Fibroblast of skin of right biceps (primary cell): ENCODE measurements around the gene LCE3D.
"Not testable (repeated sequence)": the region's sequence is repeated elsewhere in the genome, so short reads cannot be mapped to it uniquely, and the experiment has no call there.

Experiments used
- DNase-seq: peaks from one replicate; pipeline ENCODE4 v3.0.0-alpha.2; 2013

The LCE3D gene, protein sequence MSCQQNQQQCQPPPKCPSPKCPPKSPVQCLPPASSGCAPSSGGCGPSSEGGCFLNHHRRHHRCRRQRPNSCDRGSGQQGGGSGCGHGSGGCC

DNA sequence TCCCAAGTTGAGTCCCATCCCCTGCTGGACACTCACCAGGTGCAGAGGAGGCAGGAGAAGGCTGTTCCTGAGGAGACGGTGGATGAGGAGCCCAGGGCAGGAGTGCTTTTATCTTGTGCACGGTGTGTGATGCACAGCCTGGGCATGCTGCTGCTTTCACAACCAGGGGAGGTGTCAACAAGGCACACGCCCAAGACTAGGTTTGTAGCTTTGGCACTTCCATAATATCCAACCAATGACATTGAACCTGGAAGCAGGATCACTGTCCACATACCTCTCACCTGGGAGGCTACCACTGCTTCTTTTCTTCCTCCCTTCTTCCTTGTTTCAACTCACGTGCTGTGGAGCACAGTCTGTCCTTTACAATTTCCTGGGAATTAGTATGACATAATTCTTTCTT is at the start of gene LCE3D:
Gene LCE3D, minus strand, starts transcription at position 84 of the 400 bp plus-strand sequence. CDS start 580 bp downstream, outside the sequence.
- no peak for DNase-seq

DNA sequence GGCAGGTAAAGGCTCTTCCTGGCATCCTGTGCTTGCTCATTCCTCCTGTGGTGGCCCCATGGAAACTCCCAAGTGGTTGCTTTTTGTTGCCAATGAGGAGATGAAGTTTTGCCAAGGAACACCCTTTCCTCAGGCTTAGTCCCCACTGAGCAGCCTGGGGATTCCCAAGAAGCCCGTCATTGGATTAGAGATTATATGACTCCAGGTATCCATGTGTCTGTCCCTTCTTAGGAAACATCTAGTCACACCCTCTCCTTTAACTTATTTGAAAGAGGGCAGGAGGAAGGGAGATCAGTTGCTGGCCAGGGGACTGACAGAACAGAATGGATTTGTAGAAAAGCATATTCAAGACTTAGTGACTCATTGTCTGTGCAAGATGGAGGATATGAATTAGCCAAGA is 46.4 kb upstream of the LCE3D start:
- DNase-seq: no peak

DNA sequence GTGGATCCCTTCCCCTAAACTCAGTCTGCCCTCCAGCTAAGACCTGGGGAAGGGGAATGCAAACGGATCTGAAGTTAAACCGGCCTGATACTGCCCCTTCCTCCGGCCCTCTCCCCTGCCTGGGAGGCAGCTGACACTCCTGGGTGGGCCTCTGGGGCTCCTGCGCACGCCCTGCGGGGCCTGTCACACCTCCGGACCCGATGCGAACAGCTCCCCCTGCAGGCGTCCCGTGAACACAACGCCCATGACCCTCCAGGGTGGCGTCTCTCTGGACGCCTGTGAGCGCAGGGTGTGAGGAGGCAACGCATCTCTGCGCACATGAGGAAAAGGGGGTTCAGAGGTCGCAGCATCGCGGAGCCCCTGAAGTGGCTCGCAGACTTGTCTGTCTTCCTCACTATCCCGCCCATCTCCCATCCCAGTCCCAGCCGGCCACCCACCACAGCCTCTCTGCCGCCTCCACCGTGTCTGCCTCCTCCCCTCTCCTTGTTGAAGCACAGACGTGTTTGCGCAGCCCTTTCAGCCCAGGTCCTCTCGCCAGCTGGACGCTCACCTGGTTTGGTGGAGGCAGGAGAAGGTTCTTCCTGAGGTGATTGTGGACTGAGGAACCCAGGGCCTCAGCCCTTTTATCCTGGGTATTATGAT is 43.0 kb upstream of the LCE3D start:
- no peak for DNase-seq

DNA sequence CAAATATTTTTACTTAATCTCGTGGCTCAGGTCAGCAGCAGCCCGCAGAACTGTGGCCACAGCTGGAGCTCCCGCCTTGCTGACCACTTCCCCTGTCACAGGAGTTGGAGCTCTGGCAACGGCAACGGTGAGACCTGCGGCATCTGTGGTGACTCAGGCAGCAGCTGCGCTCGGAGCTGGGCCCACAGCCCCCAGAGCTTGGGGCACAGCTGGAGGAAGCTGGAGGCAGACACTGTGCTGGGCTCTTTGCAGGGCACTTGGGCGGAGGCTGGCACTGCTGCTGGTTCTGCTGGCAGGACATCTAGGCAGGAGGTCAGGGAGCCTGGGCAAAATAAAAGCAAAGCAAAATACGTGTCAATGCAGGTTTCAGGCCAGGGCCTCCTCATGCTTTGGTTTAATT is 42.5 kb upstream of the LCE3D start, which contains the start of gene LCE3A:
Gene LCE3A, minus strand, starts transcription at position 301 of the 400 bp plus-strand sequence. Its CDS starts 0 bp downstream, at position 301.
- no peak for DNase-seq

DNA sequence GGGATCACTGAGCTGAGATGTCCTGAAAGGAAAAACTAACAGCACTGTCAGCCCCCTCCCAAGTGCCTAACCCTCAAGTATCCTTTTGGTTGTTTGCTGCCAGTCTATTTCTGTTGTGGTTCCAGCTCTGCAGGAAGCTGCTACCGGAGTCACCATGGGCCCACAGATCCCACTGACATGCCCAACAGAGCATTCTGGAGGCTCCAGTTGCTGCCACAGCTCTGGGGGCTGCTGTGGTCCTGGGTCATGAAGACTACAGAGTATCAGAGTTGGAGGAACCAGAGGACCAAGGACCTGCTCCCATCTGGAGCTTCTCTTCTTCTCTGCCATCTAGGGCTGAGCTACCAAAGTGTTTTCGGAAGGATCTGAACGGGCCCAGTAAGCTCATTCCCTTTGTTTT is 41.7 kb upstream of the LCE3D start:
- DNase-seq: no peak

DNA sequence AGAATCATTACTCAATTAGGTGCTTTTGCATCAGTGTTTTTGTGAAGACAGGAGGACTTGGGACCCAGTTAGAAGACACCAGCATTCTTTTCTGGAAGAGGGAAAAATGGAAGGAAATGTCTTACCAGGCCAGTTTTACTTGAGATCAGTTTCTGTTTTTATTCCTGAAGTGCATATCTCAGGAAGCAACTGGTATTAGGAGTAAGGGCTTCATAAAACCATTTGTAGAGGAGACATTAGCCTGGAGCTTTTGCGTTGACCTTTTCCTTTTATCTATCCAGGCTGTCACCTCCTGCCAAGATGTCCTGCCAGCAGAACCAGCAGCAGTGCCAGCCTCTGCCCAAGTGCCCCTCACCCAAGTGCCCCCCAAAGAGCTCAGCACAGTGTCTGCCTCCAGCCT is 33.2 kb upstream of the LCE3D start, which contains the start of gene LCE3B:
Gene LCE3B, plus strand, starts transcription at position 301 of the 400 bp plus-strand sequence. Its CDS starts 0 bp downstream, at position 301.
- no peak for DNase-seq

DNA sequence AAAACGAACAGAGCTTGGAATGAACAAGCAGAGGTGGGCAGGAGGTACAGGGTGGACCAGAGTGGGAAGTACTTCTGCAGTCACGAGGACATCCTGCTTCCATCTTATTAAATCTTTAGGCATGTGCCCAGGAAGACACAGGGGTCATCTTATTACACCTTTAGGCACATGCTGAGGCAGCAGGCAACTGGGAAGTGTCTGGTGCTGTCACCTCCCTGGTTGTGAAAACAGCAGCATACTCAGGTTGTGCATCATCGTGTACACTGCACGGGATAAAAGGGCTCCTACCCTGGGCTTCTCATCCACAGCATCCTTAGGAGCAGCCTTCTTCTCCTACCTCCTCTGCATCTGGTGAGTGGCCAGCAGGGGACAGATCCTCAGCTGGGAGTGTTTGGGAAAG is 19.6 kb upstream of the LCE3D start, which contains the start of gene LCE3C:
Gene LCE3C, plus strand, starts transcription at position 301 of the 400 bp plus-strand sequence. CDS start 498 bp downstream, outside the sequence.
- DNase-seq: no peak

DNA sequence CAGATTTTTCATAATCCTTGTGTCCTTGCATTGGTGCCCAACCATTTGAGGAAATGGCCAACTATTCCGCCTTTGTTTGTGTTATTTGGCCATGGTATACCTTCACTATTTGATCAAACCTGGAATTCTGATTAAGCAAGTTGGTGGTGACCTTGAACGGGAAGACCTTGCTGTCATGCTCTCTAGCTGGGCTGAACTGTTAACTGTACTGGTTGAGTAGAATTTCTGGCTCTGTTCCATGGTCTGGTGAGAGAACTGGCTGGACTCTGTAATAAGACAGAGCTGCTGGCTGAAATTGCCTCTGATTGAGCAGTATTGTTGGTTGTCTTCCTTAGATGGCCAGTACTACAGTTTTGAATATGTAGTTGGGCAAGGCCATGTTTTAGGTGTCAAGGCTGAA is 16.7 kb upstream of the LCE3D start:
- DNase-seq: no peak

DNA sequence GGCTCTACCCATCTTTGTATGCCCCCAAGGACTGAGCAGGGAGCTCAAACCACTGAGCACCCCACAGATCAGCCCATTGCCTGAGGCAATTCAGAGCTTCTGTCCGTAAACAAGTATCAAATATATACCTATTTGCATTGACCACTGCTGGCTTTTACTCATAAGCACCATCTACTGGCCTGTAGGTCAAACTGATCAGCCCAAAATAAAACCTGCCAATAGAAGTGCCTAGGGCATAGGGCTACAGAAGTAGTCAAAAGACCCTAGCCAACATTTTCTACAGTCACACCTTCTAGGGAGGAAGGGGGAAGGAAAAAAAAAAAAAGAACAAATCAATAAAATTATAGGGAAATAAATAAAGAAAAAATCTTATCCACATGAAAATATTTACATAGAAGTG is 5.3 kb upstream of the LCE3D start:
- DNase-seq: no peak

DNA sequence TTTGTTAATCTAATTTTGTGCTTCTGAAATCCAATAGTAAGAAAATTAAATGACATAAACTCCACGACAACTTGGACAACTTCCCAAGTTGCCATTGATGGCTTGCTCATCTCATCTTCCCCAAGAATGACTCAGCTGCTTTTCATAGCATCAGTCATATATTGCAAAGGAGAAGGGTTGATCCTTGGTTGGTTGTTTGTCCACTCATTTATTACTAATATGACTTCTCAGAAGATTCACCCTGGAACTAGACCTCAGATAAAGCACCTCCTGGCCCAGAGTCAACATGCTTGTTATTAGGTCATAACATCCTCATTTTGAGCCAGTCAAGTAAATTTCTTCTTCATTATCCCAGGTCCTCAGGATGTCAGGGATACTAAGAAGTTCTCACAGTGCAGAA is 2.3 kb upstream of the LCE3D start:
- no peak for DNase-seq

DNA sequence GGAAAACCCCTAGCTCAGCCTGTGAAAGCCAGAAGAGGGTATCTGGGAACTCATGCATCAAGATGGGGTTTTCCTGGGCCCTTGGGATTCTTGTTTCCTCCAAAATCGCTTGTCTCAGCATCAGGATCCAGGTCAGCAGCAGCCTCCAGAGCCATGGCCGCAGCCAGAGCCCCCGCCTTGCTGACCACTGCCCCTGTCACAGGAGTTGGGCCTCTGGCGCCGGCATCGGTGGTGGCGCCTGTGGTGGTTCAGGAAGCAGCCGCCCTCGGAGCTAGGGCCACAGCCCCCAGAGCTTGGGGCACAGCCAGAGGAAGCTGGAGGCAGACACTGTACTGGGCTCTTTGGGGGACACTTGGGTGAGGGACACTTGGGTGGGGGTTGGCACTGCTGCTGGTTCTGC is 790 bp downstream of the LCE3D start:
- not testable (repeated sequence) for DNase-seq

DNA sequence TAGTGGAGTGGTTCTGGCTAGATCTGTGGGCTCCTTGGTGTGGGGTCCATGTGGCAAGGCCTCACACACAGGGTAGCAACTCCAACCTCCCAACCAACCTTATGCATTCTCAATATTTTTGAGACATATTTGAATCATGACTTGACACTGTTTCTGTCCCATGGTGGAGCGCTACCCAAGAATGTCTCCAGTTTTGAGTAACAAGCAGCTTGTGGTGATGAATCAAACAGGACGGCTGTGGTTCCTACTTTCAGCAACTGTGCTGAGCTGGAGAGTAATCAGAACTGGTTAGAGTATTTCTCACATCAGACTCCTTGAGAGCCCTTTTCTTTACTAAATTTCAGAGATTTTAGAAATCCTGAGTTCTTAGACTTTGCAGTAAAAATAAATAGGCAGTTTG is 3.1 kb downstream of the LCE3D start:
- DNase-seq: no peak

DNA sequence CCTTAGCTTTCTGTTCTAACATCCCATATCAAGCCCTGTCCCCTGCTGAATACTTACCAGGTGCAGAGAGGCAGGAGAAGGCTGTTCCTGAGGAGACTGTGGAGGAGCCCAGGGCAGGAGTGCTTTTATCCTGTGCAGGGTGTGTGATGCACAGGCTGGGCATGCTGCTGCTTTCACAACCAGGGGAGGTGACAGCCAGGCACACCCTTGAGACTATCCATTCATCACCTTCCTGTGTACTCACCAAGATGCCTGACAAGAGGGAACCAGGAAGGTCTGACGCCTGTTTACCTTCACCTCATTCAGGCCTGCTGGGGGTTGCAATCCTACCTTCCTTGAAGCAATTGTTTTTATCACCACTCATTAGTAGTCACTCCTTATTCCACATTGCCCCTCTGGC is 13.6 kb downstream of the LCE3D start, which contains the start of gene LCE3E:
Gene LCE3E, minus strand, starts transcription at position 100 of the 400 bp plus-strand sequence. CDS start 572 bp downstream, outside the sequence.
- DNase-seq: no peak

DNA sequence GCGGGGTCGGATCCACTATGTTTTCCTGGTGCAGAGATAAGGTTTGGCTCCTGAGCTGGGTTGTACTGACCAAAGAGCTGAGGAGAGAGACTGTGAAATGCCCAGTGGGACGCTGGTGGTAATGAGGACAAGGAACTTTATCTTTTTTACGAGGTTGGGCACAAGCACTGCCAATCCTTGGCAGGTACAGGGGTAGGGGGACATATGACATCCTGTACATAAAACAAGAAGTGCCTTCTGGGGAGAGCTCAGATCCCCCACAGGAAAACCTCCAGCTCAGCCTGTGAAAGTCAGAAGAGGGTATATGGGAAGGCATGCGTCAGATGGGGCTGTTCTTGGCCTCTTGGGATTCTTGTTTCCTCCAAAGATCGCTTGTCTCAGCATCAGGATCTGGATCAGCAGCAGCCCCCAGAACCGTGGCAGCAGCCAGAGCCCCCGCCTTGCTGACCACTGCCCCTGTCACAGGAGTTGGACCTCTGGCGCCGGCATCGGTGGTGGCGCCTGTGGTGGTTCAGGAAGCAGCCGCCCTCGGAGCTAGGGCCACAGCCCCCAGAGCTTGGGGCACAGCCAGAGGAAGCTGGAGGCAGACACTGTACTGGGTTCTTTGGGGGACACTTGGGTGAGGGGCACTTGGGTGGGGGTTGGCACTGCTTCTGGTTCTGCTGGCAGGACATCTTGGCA is 14.6 kb downstream of the LCE3D start:
- DNase-seq: no peak

DNA sequence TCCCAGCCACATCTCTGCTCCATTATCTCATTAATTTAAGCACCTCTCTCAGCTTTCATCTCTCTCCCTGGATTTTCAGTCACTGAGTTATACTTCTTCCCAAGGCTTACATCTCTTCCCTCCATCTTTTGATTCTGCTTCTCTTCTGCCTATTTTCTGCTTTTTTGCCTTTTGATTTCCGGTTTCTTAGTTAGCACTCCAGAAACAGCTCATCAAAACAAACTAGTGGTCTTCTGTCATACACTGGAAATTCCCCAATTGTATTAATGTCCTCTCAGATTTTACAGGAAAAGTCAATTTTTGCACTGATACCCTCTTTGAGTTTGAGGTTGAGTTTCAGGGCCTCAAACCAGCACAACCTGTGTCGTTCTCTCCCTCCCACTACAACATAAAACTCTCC is 15.2 kb downstream of the LCE3D start:
- no peak for DNase-seq

DNA sequence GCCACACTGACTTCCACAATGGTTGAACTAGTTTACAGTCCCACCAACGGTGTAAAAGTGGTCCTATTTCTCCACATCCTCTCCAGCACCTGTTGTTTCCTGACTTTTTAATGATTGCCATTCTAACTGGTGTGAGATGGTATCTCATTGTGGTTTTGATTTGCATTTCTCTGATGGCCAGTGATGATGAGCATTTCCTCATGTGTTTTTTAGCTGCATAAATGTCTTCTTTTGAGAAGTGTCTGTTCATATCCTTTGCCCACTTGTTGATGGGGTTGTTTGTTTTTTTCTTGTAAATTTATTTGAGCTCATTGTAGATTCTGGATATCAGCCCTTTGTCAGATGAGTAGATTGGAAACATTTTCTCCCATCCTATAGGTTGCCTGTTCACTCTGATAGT is 32.0 kb downstream of the LCE3D start:
- DNase-seq: not testable (repeated sequence)

DNA sequence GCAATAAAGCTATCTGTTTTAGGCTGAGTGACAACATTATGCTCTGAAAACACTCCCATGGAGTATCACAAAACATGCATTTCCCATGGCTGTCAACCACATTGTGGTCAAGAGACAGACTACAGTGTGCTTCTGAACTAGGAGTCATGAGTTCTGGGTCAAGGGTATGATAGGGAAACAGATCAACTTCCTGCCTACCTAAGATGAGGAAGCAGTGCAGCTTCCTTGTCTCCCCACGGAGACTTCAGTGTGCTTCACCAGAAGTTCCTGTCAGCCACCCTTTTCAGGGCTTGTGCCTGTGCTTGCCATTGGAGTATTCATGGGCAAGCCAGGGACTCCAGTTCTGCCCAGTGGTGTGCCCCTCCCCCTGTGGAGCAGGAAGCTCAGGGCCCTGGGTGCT is 33.6 kb downstream of the LCE3D start:
- no peak for DNase-seq

DNA sequence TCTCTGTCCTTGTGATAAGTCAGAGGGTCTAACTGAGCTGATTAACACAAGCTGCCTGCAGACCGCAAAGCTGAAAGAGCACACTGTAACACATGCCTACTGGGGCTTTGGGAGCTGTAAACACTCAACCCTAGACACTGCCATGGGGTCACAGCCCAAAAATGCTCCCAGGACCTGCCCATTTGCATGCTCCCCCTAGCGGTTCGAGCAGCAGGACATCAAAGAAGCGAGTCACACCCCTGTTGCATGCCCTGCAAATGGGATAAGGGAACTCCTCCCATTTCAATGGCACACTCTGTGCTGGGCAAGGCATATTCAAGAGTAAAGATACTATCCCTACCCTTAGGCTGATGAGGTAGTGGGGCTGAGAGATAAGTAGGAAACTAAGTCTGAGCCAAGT is 36.5 kb downstream of the LCE3D start:
- DNase-seq: no peak

DNA sequence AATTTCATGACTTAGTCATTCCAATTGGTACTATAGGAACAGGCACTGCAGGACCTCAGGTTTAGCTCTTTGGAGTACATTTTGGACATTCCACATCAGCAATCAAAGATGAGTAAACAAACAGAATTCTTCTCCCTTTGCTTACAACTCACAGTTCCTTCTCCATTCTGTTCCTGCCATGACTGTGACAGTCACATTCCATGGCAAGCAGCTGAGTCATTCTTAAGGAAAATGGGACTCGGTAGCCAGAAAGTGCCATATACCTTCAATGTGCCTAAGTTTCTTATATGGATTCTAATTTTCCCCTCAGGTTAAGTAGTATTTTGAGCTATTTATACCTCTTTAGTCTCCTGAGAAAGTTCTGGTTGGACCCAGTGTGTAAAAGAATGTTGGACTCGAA is 40.4 kb downstream of the LCE3D start:
- DNase-seq: no peak

DNA sequence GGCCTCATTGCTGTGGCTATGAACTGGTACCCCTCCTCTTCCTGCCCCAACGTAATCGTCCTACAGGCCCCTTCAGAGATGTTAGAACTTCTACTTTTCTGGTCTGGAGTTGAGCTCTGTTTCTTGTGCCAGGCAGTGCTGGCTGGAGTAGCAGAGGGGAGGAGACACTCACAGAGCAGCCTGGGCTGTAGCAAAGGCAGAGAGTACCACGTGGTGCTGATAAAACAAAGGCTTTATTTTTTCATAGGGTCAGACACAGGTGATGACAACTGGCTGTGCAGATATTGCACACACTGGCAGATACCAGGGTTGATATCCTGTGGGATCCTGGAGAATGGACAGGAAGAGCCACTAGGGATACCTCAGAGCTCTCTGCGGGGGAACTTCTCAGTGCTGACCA is 42.8 kb downstream of the LCE3D start:
- no peak for DNase-seq

DNA sequence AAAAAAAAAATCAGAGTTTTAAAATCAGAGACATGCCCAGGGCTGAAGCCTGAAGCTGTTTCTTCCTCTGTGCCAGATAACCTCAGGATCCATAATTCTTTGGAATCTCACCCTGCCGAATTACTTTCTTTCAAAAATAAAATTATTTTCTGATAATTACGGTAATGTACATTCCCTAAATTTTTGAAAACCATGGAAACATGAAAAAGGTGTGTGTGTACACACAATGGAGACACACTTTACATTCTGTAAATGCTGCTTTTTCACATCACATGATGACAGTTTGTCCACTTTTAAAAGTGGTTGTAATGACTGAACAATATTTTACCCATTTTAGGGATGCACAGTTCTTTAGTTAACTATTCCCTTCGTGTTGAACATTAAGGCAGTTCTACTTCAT is 44.5 kb downstream of the LCE3D start:
- DNase-seq: no peak

DNA sequence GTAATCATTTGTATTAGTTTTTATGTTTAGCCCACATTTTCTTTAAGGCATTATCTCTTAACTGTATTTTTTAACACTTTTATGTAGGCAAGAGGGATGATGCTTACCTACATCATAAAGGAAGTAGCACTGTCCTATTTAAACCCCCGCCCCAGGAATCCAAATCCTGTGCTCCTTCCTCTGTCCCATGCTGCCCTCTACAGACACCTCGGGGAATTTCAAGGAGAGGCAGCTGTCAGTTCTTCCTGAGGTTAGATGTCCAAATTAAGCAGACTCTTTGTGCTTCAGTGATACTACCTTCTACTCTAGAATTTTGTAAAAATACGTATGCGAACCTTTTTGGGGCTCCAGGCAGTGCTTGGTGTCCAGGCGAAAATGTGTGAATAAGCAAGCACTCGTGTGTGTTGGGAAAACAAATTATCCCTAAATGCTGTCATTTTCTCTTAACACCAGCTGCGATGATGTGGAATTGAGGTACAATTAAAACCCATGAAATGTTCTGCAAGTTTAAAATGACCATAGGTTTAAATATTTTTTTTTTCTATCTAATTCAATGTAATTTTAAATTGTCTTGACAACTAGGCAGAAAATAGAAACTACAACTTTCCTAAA is 46.9 kb downstream of the LCE3D start:
- DNase-seq: no peak
